Gastrocnemius medialis (tissue), 4 donors: ENCODE measurements around the gene PGAP1. TPM values are rescaled to one million over a fixed set of nuclear protein-coding genes. Genes with fewer than 3 reads are reported as not detected.
A peak's percentile ranks its signal among the peaks of the same experiment; 100 is the strongest.

Source experiments
- ATAC-seq, 2 donors: fragments of 150-250 bp; one replicate each; pipeline ENCODE4 v1.9.1; 2016
- DNase-seq, 2 donors: peaks; one replicate each; pipeline ENCODE4 v3.0.0-alpha.2; 2019
- H3K27ac ChIP-seq, 4 donors: fragments of 200-600 bp; sonication (generic); 1 replicate in 1 of 4; 2 replicates in 3 of 4; pipeline ENCODE4 v1.5.1; 2016 to 2018; ENCODE audit warnings: mild to moderate bottlenecking in 2 of 4, moderate library complexity in 1 of 4
- H3K27me3 ChIP-seq, 3 donors: fragments of 200-600 bp; sonication (generic) in 2 of 3; 1 replicate in 1 of 3; 2 replicates in 2 of 3; pipeline versions ENCODE4 v1.5.1 to v1.6.0; 2016 to 2019; ENCODE audit warnings: mild to moderate bottlenecking in 1 of 3, moderate library complexity in 1 of 3
- H3K36me3 ChIP-seq, 2 donors: fragments of 200-600 bp; sonication (generic) in 1 of 2; one replicate each; pipeline ENCODE4 v1.5.1; 2017 to 2018
- H3K4me1 ChIP-seq, 2 donors: fragments of 200-600 bp; sonication (generic) in 1 of 2; one replicate each; pipeline ENCODE4 v1.5.1; 2016 to 2017; ENCODE audit warnings: mild to moderate bottlenecking in 2 of 2
- H3K4me3 ChIP-seq, 4 donors: fragments of 200-600 bp; sonication (generic) in 3 of 4; 1 replicate in 1 of 4; 2 replicates in 3 of 4; pipeline ENCODE4 v1.5.1; 2016 to 2019; ENCODE audit warnings: mild to moderate bottlenecking in 2 of 4
- H3K9me3 ChIP-seq, 3 donors: fragments of 200-600 bp; sonication (generic) in 2 of 3; 1 replicate in 1 of 3; 2 replicates in 2 of 3; pipeline ENCODE4 v1.5.1; 2016 to 2019
- CTCF ChIP-seq, 5 experiments: fragments of 450-650 bp in 3 of 5; fragments of 200-600 bp in 2 of 5; sonication (generic) in 2 of 5; IDR thresholded peaks in 4 of 5; conservative IDR thresholded peaks in 1 of 5; 1 replicate in 4 of 5; 2 replicates in 1 of 5; pipeline ENCODE4 v1.5.1; 2016 to 2019; ENCODE audit warnings: antibody characterized with exemption in 5 of 5, mild to moderate bottlenecking in 3 of 5, moderate library complexity in 3 of 5
- POLR2A ChIP-seq, 2 donors: fragments of 450-650 bp; IDR thresholded peaks; one replicate each; pipeline ENCODE4 v1.6.1; 2017; ENCODE audit warnings: antibody characterized with exemption in 2 of 2, mild to moderate bottlenecking in 2 of 2, moderate library complexity in 2 of 2
- in situ Hi-C, 4 donors: fragments of 200-750 bp; cut with MboI; loops; one replicate each; pipeline versions ENCODE4 v1.15.0 to v1.8.0; 2017; ENCODE audit warnings: low sequenced_read_pairs in 4 of 4
- intact Hi-C: fragments of 100-400 bp; cut with DNase I; formaldehyde crosslinking; loops from one replicate; pipeline ENCODE4 v1.15.1; 2023; ENCODE audit warnings: low total_unique reads
- total RNA-seq, 4 donors: library from RNA; depleted of rRNA; stranded (reverse); fragments of >200 nt; gene quantifications; one replicate each; pipeline versions ENCODE4 v1.1.0 to v1.2.3, GENCODE V29; 2016

PGAP1 gene
- total RNA-seq, 4 donors from 2014 or later = 1.3 to 3.7 (median 1.8) TPM

GRCh38 chr2:196798980-196799379 is 127.5 kb downstream of the PGAP1 start:
- ATAC-seq (no peak), DNase-seq (no peak)
- H3K27ac ChIP-seq = peak overlapping the region; percentile 75 to 81 (median 78)
- no peaks in the 10 kb centered on the region for H3K27me3 ChIP-seq
- intact Hi-C loops = loop anchor here (2.0 kb wide), 1 partner anchor 128 kb away; the partner anchor contains the start of gene PGAP1
- peak overlapping the region; percentile 63 to 73 (median 70) for H3K4me3 ChIP-seq
- H3K4me1 ChIP-seq = peaks cover 11 to 18% of the 10 kb centered on the region in 2 donors
- no peaks in the 10 kb centered on the region for H3K9me3 ChIP-seq
- TF ChIP-seq POLR2A (IDR thresholded peaks at IDR 0.05) (no peak), CTCF (IDR thresholded peaks at IDR 0.05 in 4 of 5, conservative IDR thresholded peaks at IDR 0.05 in 1 of 5) (no peak)
- in situ Hi-C loops = loop anchor here in 1 of 4 donors (25.0 kb wide), 1 partner anchor 613 kb away; no protein-coding TSS in a partner anchor
- H3K36me3 ChIP-seq = peaks cover 0 to 23% of the 10 kb centered on the region in 2 donors

- H3K36me3 ChIP-seq = peaks cover 5 to 76% of the 10 kb centered on the region in 2 donors
- in situ Hi-C loops = loop anchor here in 1 of 4 donors (25.0 kb wide), 1 partner anchor 619 kb away; no protein-coding TSS in a partner anchor
Measured at GRCh38 chr2:196792865-196793264, 133.6 kb downstream of the PGAP1 start.

GRCh38 chr2:196783431-196784094 is 142.9 kb downstream of the PGAP1 start:
- Histone ChIP-seq H3K4me3 (no peak overlapping the region), H3K36me3 (peaks cover 8 to 81% of the 10 kb centered on the region in 2 donors), H3K9me3 (no peaks in the 10 kb centered on the region), H3K27me3 (no peaks in the 10 kb centered on the region), H3K4me1 (no peaks in the 10 kb centered on the region), H3K27ac (no peak overlapping the region)
- no peak for ATAC-seq
- TF ChIP-seq CTCF (IDR thresholded peaks at IDR 0.05 in 4 of 5, conservative IDR thresholded peaks at IDR 0.05 in 1 of 5) (no peak), POLR2A (IDR thresholded peaks at IDR 0.05) (no peak)
- intact Hi-C loops (no loop called here), in situ Hi-C loops (loop anchor here in 1 of 4 donors (25.0 kb wide), 1 partner anchor 629 kb away; no protein-coding TSS in a partner anchor)
- no peak for DNase-seq

More at GRCh38 chr2:196792865-196793264, 133.6 kb downstream of the PGAP1 start:
- ATAC-seq (no peak), DNase-seq (no peak)
- intact Hi-C loops = no loop called here
- H3K27ac ChIP-seq = no peak overlapping the region
- peaks cover 3 to 10% of the 10 kb centered on the region in 2 donors for H3K4me1 ChIP-seq
- H3K4me3 ChIP-seq = no peak overlapping the region
- H3K27me3 ChIP-seq = no peaks in the 10 kb centered on the region
- TF ChIP-seq CTCF (IDR thresholded peaks at IDR 0.05 in 4 of 5, conservative IDR thresholded peaks at IDR 0.05 in 1 of 5) (no peak), POLR2A (IDR thresholded peaks at IDR 0.05) (no peak)
- H3K9me3 ChIP-seq = no peaks in the 10 kb centered on the region

Other genes starting within 250 kb of the PGAP1 start
- 10 to 100 TPM; 16.0 to 18.1 (median 16.8) TPM for gene GTF3C3, start 127.0 kb downstream of the PGAP1 start, total RNA-seq
- not detected for gene C2orf66, start 117.4 kb downstream of the PGAP1 start, total RNA-seq